Measurements from ENCODE around the gene KLHL22.
"Not testable (repeated sequence)": the region's sequence is repeated elsewhere in the genome, so short reads cannot be mapped to it uniquely, and the experiment has no call there.

The KLHL22 gene

DNA sequence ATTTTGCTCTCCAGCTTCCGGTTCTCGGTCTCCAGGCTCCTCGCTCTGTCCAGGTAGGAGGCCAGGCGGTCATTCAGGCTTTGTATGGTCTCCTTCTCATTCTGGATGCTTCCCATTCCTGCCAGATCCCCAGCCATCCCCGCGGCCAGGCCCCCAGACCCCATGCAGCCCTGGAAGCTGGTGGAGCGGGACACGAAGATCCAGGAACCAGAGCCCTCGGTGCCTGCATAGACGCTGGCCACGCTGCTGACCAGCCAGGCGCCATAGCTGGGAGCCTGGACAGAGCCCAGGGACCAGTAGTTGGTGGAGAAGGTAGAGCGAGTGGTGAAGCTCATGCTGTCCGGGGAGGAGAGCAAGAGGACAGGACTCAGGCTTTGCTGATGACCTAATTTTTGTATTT, 11.8 kb downstream of the KLHL22 start:
- POLR2A ChIA-PET, result no interaction called here
- TF ChIP-seq, protein P1, sequence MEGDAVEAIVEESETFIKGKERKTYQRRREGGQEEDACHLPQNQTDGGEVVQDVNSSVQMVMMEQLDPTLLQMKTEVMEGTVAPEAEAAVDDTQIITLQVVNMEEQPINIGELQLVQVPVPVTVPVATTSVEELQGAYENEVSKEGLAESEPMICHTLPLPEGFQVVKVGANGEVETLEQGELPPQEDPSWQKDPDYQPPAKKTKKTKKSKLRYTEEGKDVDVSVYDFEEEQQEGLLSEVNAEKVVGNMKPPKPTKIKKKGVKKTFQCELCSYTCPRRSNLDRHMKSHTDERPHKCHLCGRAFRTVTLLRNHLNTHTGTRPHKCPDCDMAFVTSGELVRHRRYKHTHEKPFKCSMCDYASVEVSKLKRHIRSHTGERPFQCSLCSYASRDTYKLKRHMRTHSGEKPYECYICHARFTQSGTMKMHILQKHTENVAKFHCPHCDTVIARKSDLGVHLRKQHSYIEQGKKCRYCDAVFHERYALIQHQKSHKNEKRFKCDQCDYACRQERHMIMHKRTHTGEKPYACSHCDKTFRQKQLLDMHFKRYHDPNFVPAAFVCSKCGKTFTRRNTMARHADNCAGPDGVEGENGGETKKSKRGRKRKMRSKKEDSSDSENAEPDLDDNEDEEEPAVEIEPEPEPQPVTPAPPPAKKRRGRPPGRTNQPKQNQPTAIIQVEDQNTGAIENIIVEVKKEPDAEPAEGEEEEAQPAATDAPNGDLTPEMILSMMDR (IDR thresholded peaks at IDR 0.05; ENCODE audit: control extremely low read depth, extremely low read depth, low read depth, missing control alignments), result no peak
- CTCF ChIA-PET, result interaction anchor here (0.9 to 2.1 kb wide), 5 partner anchors 10 to 65 kb away, joined by 4 to 7 read pairs (median 4); no protein-coding TSS in a partner anchor

DNA sequence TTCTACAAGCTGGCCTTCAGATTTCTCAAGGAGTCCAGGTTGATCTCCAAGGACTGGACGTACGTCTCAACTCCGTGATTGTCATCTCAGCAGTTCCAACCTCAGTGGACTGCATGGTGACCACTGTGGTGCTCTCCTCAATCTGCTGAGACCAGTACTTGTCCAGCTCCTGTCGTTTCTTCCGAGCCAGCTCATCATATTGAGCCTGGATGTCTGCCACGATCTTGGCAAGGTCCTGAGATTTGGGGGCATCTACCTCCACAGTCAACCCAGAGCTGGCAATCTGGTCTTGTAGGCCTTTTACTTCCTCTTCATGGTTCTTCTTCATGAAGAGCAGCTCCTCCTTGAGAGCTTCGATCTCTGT, 12.5 kb downstream of the KLHL22 start:
- POLR2A ChIA-PET, result not testable (repeated sequence)
- CTCF ChIA-PET, result interaction anchor here (0.9 to 2.1 kb wide), 5 partner anchors 9 to 65 kb away, joined by 3 to 7 read pairs (median 4); no protein-coding TSS in a partner anchor

More for the DNA sequence above, 11.8 kb downstream of the KLHL22 start:
- DNase-seq (ENCODE audit: extremely low spot score), result no peak

DNA sequence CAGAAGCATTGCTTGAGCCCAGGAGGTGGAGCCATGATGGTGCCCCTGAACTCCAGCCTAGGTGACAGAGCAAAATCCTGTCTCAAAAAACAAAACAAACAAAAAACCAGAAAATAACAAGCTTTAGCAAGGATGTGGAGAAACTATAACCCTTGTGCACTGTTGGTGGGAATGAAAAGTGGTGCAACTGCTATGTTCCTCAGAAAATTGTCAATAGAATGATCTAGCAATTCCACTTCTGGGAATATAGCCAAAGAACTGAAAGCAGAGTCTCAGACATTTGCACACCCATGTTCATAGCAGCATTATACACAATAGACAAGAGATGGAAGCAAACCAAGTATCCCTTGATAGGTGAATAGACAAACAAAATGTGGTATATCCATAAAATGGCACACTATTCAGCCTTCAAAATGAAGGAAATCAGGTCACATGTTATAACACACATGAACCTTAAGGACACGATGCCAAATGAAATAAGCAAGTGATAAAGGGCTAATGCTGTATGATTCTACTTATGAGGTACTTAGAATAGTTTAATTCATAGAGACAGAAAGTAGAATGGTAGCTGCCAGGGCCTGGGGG, 15.9 kb downstream of the KLHL22 start:
- no peak for DNase-seq (ENCODE audit: extremely low spot score)
- TF ChIP-seq, protein P1 (IDR thresholded peaks at IDR 0.05; ENCODE audit: control extremely low read depth, extremely low read depth, low read depth, missing control alignments), result no peak
- ChIA-PET POLR2A (no interaction called here), CTCF (interaction anchor here (0.8 kb wide), 1 partner anchor 23 kb away, joined by 3 read pairs; no protein-coding TSS in a partner anchor)

More for the DNA sequence above, 12.5 kb downstream of the KLHL22 start:
- DNase-seq (ENCODE audit: extremely low spot score), result not testable (repeated sequence)

DNA sequence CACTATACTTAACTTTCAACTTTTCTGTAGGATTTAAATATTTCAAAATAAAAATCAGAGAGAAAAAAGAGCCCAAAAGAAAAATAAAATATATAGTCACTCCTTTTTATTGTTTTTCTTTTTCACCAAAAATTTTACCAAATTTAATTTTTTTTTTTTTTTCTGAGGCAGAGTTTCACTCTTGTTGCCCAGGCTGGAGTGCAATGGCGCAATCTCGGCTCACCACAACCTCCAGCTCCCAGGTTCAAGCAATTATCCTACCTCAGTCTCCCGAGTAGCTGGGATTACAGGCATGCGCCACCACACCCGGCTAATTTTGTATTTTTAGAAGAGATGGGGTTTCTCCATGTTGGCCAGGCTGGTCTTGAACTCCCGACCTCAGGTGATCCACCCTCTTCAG, 17.5 kb downstream of the KLHL22 start:
- POLR2A ChIA-PET; CTCF ChIA-PET; DNase-seq (ENCODE audit: extremely low spot score): not testable (repeated sequence)

DNA sequence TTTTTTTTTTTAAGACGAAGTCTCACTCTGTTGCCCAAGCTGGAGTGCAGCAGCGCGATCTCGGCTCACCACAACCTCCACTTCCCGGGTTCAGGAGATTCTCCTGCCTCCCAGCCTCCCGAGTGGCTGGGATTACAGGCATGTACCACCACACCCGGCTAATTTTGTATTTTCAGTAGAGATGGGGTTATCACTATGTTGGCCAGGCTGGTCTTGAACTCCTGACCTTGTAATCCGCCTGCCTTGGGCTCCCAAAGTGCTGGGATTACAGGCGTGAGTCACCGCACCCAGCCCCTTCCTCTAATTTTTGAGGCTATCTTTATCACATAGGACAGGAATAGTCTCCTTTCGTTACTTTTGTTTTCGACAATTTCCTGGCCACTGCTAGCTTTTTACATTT, 20.0 kb downstream of the KLHL22 start:
- DNase-seq (ENCODE audit: extremely low spot score); CTCF ChIA-PET; POLR2A ChIA-PET: not testable (repeated sequence)

DNA sequence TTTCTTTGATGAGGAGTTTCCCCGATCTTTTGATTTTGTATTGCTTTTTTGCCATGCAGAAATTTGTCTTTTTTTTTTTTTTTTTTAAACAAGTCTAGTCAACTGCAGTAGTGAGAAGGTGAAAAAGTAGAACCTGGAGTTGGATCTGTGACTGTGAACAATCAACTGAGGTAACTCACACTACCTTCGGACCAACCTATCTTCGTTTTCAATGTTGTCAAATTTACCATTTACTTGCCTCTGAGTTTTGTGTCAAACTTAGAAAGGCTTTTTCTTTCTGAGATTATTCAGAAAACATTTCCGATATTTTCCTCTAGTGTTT, 20.5 kb downstream of the KLHL22 start:
- DNase-seq (ENCODE audit: extremely low spot score), result no peak
- ChIA-PET CTCF (no interaction called here), POLR2A (no interaction called here)
- TF ChIP-seq, protein P1 (IDR thresholded peaks at IDR 0.05; ENCODE audit: control extremely low read depth, extremely low read depth, low read depth, missing control alignments), result no peak

DNA sequence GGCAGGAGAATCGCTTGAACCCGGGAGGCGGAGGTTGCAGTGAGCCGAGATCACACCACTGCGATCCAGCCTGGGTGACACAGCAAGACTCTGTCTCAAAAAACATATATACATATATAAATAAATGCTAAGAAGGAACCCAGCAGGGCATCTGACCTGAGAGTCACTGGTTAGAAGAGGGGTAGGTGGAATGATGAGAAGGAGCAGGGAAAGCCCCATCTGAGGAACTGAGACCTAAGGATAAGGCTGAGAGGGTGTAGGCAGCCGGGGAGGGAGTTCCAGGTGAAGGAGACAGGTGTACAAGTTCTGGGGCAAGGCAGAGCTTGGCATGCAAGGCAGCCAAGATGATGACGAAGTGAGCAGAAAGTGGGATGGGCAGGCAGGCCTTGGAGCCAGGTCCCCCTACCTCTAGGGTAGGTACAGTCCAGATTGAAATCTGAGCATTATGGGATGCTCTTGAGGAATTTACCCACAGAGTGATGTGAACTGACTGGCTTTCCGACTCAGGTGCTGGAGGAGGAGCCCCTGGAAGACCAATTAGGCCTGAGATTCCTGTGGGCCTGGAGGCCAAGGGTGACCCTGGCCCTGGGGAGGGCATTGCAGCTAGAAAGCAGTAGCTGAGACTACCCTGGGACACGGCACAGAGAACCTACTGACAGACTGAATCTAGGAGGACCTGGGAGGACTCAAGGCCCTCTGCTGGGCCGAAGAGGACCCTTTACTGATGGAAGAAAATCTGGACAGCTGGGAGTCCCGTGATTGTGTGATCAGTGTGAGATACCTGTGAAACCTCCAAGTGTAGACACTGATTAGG, 22.8 kb downstream of the KLHL22 start:
- TF ChIP-seq, protein P1 (IDR thresholded peaks at IDR 0.05; ENCODE audit: control extremely low read depth, extremely low read depth, low read depth, missing control alignments), result no peak
- POLR2A ChIA-PET, result no interaction called here
- no peak for DNase-seq (ENCODE audit: extremely low spot score)
- CTCF ChIA-PET, result interaction anchor here (1.8 kb wide), 1 partner anchor 12 kb away, joined by 3 read pairs; no protein-coding TSS in a partner anchor

DNA sequence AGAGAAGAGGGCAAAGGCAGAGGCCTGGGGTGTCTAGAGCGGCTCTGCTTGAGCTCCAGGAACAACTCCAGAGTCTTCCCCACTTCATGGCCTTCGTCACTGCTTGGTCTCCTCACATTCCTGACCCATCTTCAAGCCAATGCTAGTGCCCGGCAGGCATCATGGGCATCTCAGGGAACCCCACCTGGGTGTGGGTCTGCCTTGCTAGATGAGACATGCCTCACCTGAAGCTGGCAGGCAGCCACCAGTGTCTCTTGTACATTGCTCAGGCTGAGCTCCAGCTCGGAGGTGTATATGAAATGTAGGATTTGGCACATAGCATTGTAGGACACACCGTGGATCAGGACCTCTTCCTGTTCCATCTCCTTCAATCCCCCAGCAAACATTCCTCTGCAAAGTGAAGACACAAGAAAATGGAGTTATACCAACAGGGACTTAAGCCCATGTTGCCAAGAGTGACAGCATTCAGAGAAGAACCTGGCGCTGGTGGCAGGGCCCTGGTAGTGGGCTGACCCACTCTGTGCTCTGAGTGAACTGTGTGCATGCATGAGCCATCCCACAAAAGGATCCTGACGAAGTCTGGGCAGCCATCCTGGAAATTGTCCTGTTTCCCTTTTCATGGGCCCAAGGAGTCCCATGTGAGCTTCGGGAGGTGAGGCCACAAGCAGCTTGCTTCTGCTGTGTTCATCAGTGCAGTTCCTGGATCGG, 24.3 kb downstream of the KLHL22 start:
- POLR2A ChIA-PET, result no interaction called here
- TF ChIP-seq, protein P1 (IDR thresholded peaks at IDR 0.05; ENCODE audit: control extremely low read depth, extremely low read depth, low read depth, missing control alignments), result no peak
- DNase-seq (ENCODE audit: extremely low spot score), result no peak
- CTCF ChIA-PET, result interaction anchor here (1.3 to 1.5 kb wide), 2 partner anchors 8 to 14 kb away, joined by 5 read pairs; no protein-coding TSS in a partner anchor

DNA sequence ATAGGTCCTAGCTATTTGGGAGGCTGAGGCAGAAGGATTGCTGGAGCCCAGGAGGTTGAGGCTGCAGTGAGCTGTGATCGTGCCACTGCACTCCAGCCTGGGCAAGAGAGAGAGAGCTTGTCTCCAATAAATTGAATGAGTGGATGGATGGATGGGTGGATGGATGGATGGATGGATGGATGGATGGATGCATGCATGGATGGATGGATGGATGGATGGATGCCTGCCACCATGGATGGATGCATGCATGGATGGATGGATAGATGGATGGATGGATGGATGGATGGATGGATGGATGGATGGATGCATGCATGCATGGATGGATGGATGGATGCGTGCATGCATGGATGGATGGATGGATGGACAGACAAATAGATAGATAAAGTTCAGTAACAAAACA, 25.1 kb downstream of the KLHL22 start:
- CTCF ChIA-PET, result interaction anchor here (0.9 to 1.5 kb wide), 3 partner anchors 8 to 52 kb away, joined by 3 to 5 read pairs (median 5); no protein-coding TSS in a partner anchor
- POLR2A ChIA-PET; DNase-seq (ENCODE audit: extremely low spot score): not testable (repeated sequence)
